Measurements from ENCODE around the gene FCRL1.

FCRL1 gene

GRCh38 chr1:157830887-157831286 is 11.0 kb upstream of the FCRL1 start:
- no peaks in the 10 kb centered on the region for H3K36me3 ChIP-seq (replicated peaks)
- no peaks in the 10 kb centered on the region for H3K27me3 ChIP-seq (ENCODE audit: low read depth)
- in situ Hi-C loops (cut with MboI; ENCODE audit: low sequenced_read_pairs), result no loop called here
- H3K4me1 ChIP-seq, result no peaks in the 10 kb centered on the region
- H3K4me3 ChIP-seq, result no peak overlapping the region
- DNase-seq (ENCODE audit: low spot score in 2 of 2), result no peak
- H3K9me3 ChIP-seq, result no peaks in the 10 kb centered on the region

- DNase-seq (ENCODE audit: low spot score in 2 of 2), result no peak
- in situ Hi-C loops (cut with MboI; ENCODE audit: low sequenced_read_pairs), result no loop called here
- Histone ChIP-seq H3K4me1 (no peaks in the 10 kb centered on the region), H3K36me3 (replicated peaks) (no peaks in the 10 kb centered on the region), H3K27me3 (ENCODE audit: low read depth) (no peaks in the 10 kb centered on the region), H3K4me3 (no peak overlapping the region), H3K9me3 (no peaks in the 10 kb centered on the region)
Measured at GRCh38 chr1:157829711-157830110, 9.8 kb upstream of the FCRL1 start.

GRCh38 chr1:157829210-157829609 is 9.3 kb upstream of the FCRL1 start:
- Histone ChIP-seq H3K4me3 (no peak overlapping the region), H3K4me1 (no peaks in the 10 kb centered on the region), H3K9me3 (no peaks in the 10 kb centered on the region), H3K36me3 (replicated peaks) (no peaks in the 10 kb centered on the region), H3K27me3 (ENCODE audit: low read depth) (no peaks in the 10 kb centered on the region)
- DNase-seq (ENCODE audit: low spot score in 2 of 2), result no peak
- in situ Hi-C loops (cut with MboI; ENCODE audit: low sequenced_read_pairs), result no loop called here

- Histone ChIP-seq H3K4me3 (no peak overlapping the region), H3K9me3 (no peaks in the 10 kb centered on the region), H3K36me3 (replicated peaks) (no peaks in the 10 kb centered on the region), H3K4me1 (no peaks in the 10 kb centered on the region), H3K27me3 (ENCODE audit: low read depth) (peaks cover 11% of the 10 kb centered on the region; the same call in 1 of the 2 replicates)
- DNase-seq (ENCODE audit: low spot score in 2 of 2), result no peak
- in situ Hi-C loops (cut with MboI; ENCODE audit: low sequenced_read_pairs), result no loop called here
Measured at GRCh38 chr1:157820299-157820698, 379 bp upstream of the FCRL1 start.

- in situ Hi-C loops (cut with MboI; ENCODE audit: low sequenced_read_pairs), result no loop called here
- no peaks in the 10 kb centered on the region for H3K9me3 ChIP-seq
- H3K4me3 ChIP-seq, result no peak overlapping the region
- H3K4me1 ChIP-seq, result no peaks in the 10 kb centered on the region
- no peaks in the 10 kb centered on the region for H3K36me3 ChIP-seq (replicated peaks)
- DNase-seq (ENCODE audit: low spot score in 2 of 2), result no peak
- H3K27me3 ChIP-seq (ENCODE audit: low read depth), result peaks cover 11% of the 10 kb centered on the region; the same call in 1 of the 2 replicates
Measured at GRCh38 chr1:157819215-157819614, 705 bp downstream of the FCRL1 start.

GRCh38 chr1:157813269-157813668 is 6.7 kb downstream of the FCRL1 start:
- Histone ChIP-seq H3K4me3 (no peak overlapping the region), H3K9me3 (no peaks in the 10 kb centered on the region), H3K27me3 (ENCODE audit: low read depth) (0 out of 2 replicates have a peak, but pooled peaks cover 3% of the 10 kb centered on the region), H3K36me3 (replicated peaks) (no peaks in the 10 kb centered on the region), H3K4me1 (no peaks in the 10 kb centered on the region)
- in situ Hi-C loops (cut with MboI; ENCODE audit: low sequenced_read_pairs), result no loop called here
- DNase-seq (ENCODE audit: low spot score in 2 of 2), result no peak

- H3K4me1 ChIP-seq, result no peaks in the 10 kb centered on the region
- H3K27me3 ChIP-seq (ENCODE audit: low read depth), result 0 out of 2 replicates have a peak, but pooled peaks cover 3% of the 10 kb centered on the region
- in situ Hi-C loops (cut with MboI; ENCODE audit: low sequenced_read_pairs), result no loop called here
Measured at GRCh38 chr1:157806431-157807149, 13.3 kb downstream of the FCRL1 start.

GRCh38 chr1:157803851-157804250 is 16.1 kb downstream of the FCRL1 start:
- Histone ChIP-seq H3K4me1 (no peaks in the 10 kb centered on the region), H3K9me3 (no peaks in the 10 kb centered on the region), H3K36me3 (replicated peaks) (no peaks in the 10 kb centered on the region), H3K27me3 (ENCODE audit: low read depth) (0 out of 2 replicates have a peak, but pooled peaks cover 3% of the 10 kb centered on the region), H3K4me3 (no peak overlapping the region)
- DNase-seq (ENCODE audit: low spot score in 2 of 2), result no peak
- in situ Hi-C loops (cut with MboI; ENCODE audit: low sequenced_read_pairs), result no loop called here

More at GRCh38 chr1:157806431-157807149, 13.3 kb downstream of the FCRL1 start:
- Histone ChIP-seq H3K4me3 (no peak overlapping the region), H3K9me3 (no peaks in the 10 kb centered on the region), H3K36me3 (replicated peaks) (no peaks in the 10 kb centered on the region)
- no peak for DNase-seq (ENCODE audit: low spot score in 2 of 2)

- DNase-seq (ENCODE audit: low spot score in 2 of 2), result no peak
- no peaks in the 10 kb centered on the region for H3K9me3 ChIP-seq
- H3K27me3 ChIP-seq (ENCODE audit: low read depth), result no peaks in the 10 kb centered on the region
- no peak overlapping the region for H3K4me3 ChIP-seq
- H3K4me1 ChIP-seq, result no peaks in the 10 kb centered on the region
- in situ Hi-C loops (cut with MboI; ENCODE audit: low sequenced_read_pairs), result no loop called here
- H3K36me3 ChIP-seq (replicated peaks), result no peaks in the 10 kb centered on the region
Measured at GRCh38 chr1:157799996-157800395, 19.9 kb downstream of the FCRL1 start.

GRCh38 chr1:157798211-157798610 is 21.7 kb downstream of the FCRL1 start:
- H3K4me1 ChIP-seq, result no peaks in the 10 kb centered on the region
- no peak overlapping the region for H3K4me3 ChIP-seq
- no peaks in the 10 kb centered on the region for H3K36me3 ChIP-seq (replicated peaks)
- no peak for DNase-seq (ENCODE audit: low spot score in 2 of 2)
- in situ Hi-C loops (cut with MboI; ENCODE audit: low sequenced_read_pairs), result no loop called here
- H3K27me3 ChIP-seq (ENCODE audit: low read depth), result no peaks in the 10 kb centered on the region
- H3K9me3 ChIP-seq, result no peaks in the 10 kb centered on the region

GRCh38 chr1:157785248-157785647 is 34.7 kb downstream of the FCRL1 start:
- H3K27me3 ChIP-seq (ENCODE audit: low read depth), result no peaks in the 10 kb centered on the region
- H3K4me1 ChIP-seq, result no peaks in the 10 kb centered on the region
- H3K4me3 ChIP-seq, result no peak overlapping the region
- in situ Hi-C loops (cut with MboI; ENCODE audit: low sequenced_read_pairs), result no loop called here
- no peaks in the 10 kb centered on the region for H3K36me3 ChIP-seq (replicated peaks)
- H3K9me3 ChIP-seq, result no peaks in the 10 kb centered on the region
- no peak for DNase-seq (ENCODE audit: low spot score in 2 of 2)

GRCh38 chr1:157784801-157785200 is 35.1 kb downstream of the FCRL1 start:
- H3K27me3 ChIP-seq (ENCODE audit: low read depth), result no peaks in the 10 kb centered on the region
- H3K9me3 ChIP-seq, result no peaks in the 10 kb centered on the region
- H3K36me3 ChIP-seq (replicated peaks), result no peaks in the 10 kb centered on the region
- H3K4me1 ChIP-seq, result no peaks in the 10 kb centered on the region
- H3K4me3 ChIP-seq, result no peak overlapping the region
- no peak for DNase-seq (ENCODE audit: low spot score in 2 of 2)
- in situ Hi-C loops (cut with MboI; ENCODE audit: low sequenced_read_pairs), result no loop called here

GRCh38 chr1:157782931-157783330 is 37.0 kb downstream of the FCRL1 start:
- no peaks in the 10 kb centered on the region for H3K9me3 ChIP-seq
- in situ Hi-C loops (cut with MboI; ENCODE audit: low sequenced_read_pairs), result no loop called here
- H3K4me1 ChIP-seq, result no peaks in the 10 kb centered on the region
- H3K27me3 ChIP-seq (ENCODE audit: low read depth), result no peaks in the 10 kb centered on the region
- DNase-seq (ENCODE audit: low spot score in 2 of 2), result no peak
- no peaks in the 10 kb centered on the region for H3K36me3 ChIP-seq (replicated peaks)
- no peak overlapping the region for H3K4me3 ChIP-seq

- no peaks in the 10 kb centered on the region for H3K4me1 ChIP-seq
- no peaks in the 10 kb centered on the region for H3K27me3 ChIP-seq (ENCODE audit: low read depth)
- no peak for DNase-seq (ENCODE audit: low spot score in 2 of 2)
- in situ Hi-C loops (cut with MboI; ENCODE audit: low sequenced_read_pairs), result no loop called here
- H3K4me3 ChIP-seq, result no peak overlapping the region
- no peaks in the 10 kb centered on the region for H3K36me3 ChIP-seq (replicated peaks)
- no peaks in the 10 kb centered on the region for H3K9me3 ChIP-seq
Measured at GRCh38 chr1:157781048-157781447, 38.9 kb downstream of the FCRL1 start.

- H3K36me3 ChIP-seq (replicated peaks), result no peaks in the 10 kb centered on the region
- no peak within 1 kb of the TSS for H3K4me3 ChIP-seq
- peaks cover 3% of the 10 kb centered on the region for H3K27me3 ChIP-seq (ENCODE audit: low read depth)
- in situ Hi-C loops (cut with MboI; ENCODE audit: low sequenced_read_pairs), result no loop called here
- H3K9me3 ChIP-seq, result no peaks in the 10 kb centered on the region
- no peak for DNase-seq (ENCODE audit: low spot score in 2 of 2)
- no peaks in the 10 kb centered on the region for H3K4me1 ChIP-seq
Measured at GRCh38 chr1:157776971-157777391, 42.9 kb downstream of the FCRL1 start, which contains the start of gene FCRL2. Gene FCRL2, minus strand, starts transcription at chr1:157777132. Its CDS starts 59 bp downstream, at chr1:157777073.
